Keratinocyte (primary cell): ENCODE results near the gene E4F1. TPM values are rescaled to one million over a fixed set of nuclear protein-coding genes. Genes with fewer than 3 reads are reported as not detected.
A peak's percentile ranks its signal among the peaks of the same experiment; 100 is the strongest.

ENCODE experiments used
- DNase-seq: peaks from one replicate; pipeline ENCODE4 v3.0.0-alpha.2; 2011; ENCODE audit warnings: low read depth, missing footprints, low spot score
- FAIRE-seq: peaks from 2 replicates; lab custom pipeline; 2011; peaks lifted over from hg19 to GRCh38; lab: Jason Lieb, UNC
- H2AFZ ChIP-seq: 2 replicates; pipeline ENCODE4 v1.6.0; 2012; ENCODE audit warnings: low read length, control low read depth, inconsistent platforms; ENCODE audit not compliant: control insufficient read depth
- H3K27ac ChIP-seq: 2 replicates; pipeline ENCODE4 v1.5.1; 2011; ENCODE audit warnings: low read length; ENCODE audit not compliant: control insufficient read depth, insufficient read depth
- H3K27me3 ChIP-seq: 3 replicates; pipeline ENCODE4 v1.6.0; 2011; ENCODE audit warnings: low read length; ENCODE audit not compliant: control insufficient read depth, insufficient read depth; ENCODE audit errors: extremely low read depth
- H3K36me3 ChIP-seq, 2 experiments: 2 replicates in 1 of 2; 3 replicates in 1 of 2; pipeline ENCODE4 v1.5.1; 2011; ENCODE audit warnings: low read length in 2 of 2, mild to moderate bottlenecking in 1 of 2; ENCODE audit not compliant: control insufficient read depth in 2 of 2, insufficient read depth in 2 of 2; ENCODE audit errors: extremely low read depth in 1 of 2
- H3K4me1 ChIP-seq: 3 replicates; pipeline ENCODE4 v1.5.1; 2011; ENCODE audit warnings: low read length; ENCODE audit not compliant: control insufficient read depth, insufficient read depth; ENCODE audit errors: extremely low read depth
- H3K4me2 ChIP-seq: 3 replicates; pipeline ENCODE4 v1.6.0; 2011; ENCODE audit warnings: low read depth, low read length; ENCODE audit not compliant: control insufficient read depth, insufficient read depth; ENCODE audit errors: extremely low read depth
- H3K4me3 ChIP-seq, 3 experiments: fragments of 200-600 bp in 1 of 3; sonication (generic) in 1 of 3; 2 replicates in 2 of 3; 3 replicates in 1 of 3; pipeline ENCODE4 v1.5.1; 2011 to 2016; ENCODE audit warnings: low read length in 3 of 3, mild to moderate bottlenecking in 3 of 3, control low read depth in 2 of 3, inconsistent platforms in 1 of 3, low read depth in 1 of 3, mixed read lengths in 1 of 3, mixed run types in 1 of 3, moderate library complexity in 1 of 3; ENCODE audit not compliant: control insufficient read depth in 2 of 3, insufficient read depth in 2 of 3; ENCODE audit errors: extremely low read depth in 1 of 3
- H3K79me2 ChIP-seq: 2 replicates; pipeline ENCODE4 v1.6.0; 2012; ENCODE audit warnings: low read length; ENCODE audit not compliant: control insufficient read depth, insufficient read depth
- H3K9ac ChIP-seq: 3 replicates; pipeline ENCODE4 v1.6.0; 2011; ENCODE audit warnings: low read length; ENCODE audit not compliant: control insufficient read depth, insufficient read depth; ENCODE audit errors: extremely low read depth
- H3K9me1 ChIP-seq: 3 replicates; pipeline ENCODE4 v1.6.0; 2011; ENCODE audit warnings: low read length; ENCODE audit not compliant: control insufficient read depth, insufficient read depth; ENCODE audit errors: extremely low read depth
- H3K9me3 ChIP-seq: 2 replicates; pipeline ENCODE4 v1.5.1; 2012; ENCODE audit warnings: low read depth, low read length; ENCODE audit not compliant: control insufficient read depth
- H4K20me1 ChIP-seq: 3 replicates; pipeline ENCODE4 v1.6.0; 2011; ENCODE audit warnings: low read length; ENCODE audit not compliant: control insufficient read depth, insufficient read depth; ENCODE audit errors: extremely low read depth
- EZH2 ChIP-seq: IDR thresholded peaks from one replicate; pipeline ENCODE4 v1.6.1; 2012; ENCODE audit warnings: inconsistent platforms, mild to moderate bottlenecking, low read length, moderate library complexity
- dilution Hi-C: fragments of 300-500 bp; cut with MboI; formaldehyde crosslinking; loops from one replicate; pipeline ENCODE4 v1.7.0; 2020; ENCODE audit warnings: low sequenced_read_pairs; ENCODE audit not compliant: extremely low pct_ligation_motif_present
- polyA plus RNA-seq, 5 experiments: library from polyadenylated mRNA; depleted of rRNA in 3 of 5; stranded (reverse) in 3 of 5; stranded (forward) in 1 of 5; unstranded in 1 of 5; fragments of >200 nt; gene quantifications; 1 replicate in 1 of 5; 2 replicates in 3 of 5; 3 replicates in 1 of 5; pipeline versions ENCODE4 v1.2.1 to v1.2.3, GENCODE V29; 2011 to 2012; ENCODE audit warnings: missing spikeins in 2 of 5, low read depth in 1 of 5, low replicate concordance in 1 of 5
- TF ChIP-seq, protein P1 (sequence below), 3 experiments: IDR thresholded peaks in 1 of 3; conservative IDR thresholded peaks in 1 of 3; optimal IDR thresholded peaks in 1 of 3; 2 replicates in 2 of 3; 3 replicates in 1 of 3; pipeline versions ENCODE3 to v1.5.1; 2011; ENCODE audit warnings: low read length in 3 of 3, mild to moderate bottlenecking in 3 of 3, moderate library complexity in 2 of 3, control low read depth in 1 of 3, inconsistent platforms in 1 of 3; ENCODE audit not compliant: insufficient read depth in 2 of 3; ENCODE audit errors: extremely low read depth in 1 of 3

E4F1 gene
- polyA plus RNA-seq, 1 donor (not counting 4 experiments of a cell fraction or from before 2014, with no cell fraction given) = 10.5 TPM

DNA sequence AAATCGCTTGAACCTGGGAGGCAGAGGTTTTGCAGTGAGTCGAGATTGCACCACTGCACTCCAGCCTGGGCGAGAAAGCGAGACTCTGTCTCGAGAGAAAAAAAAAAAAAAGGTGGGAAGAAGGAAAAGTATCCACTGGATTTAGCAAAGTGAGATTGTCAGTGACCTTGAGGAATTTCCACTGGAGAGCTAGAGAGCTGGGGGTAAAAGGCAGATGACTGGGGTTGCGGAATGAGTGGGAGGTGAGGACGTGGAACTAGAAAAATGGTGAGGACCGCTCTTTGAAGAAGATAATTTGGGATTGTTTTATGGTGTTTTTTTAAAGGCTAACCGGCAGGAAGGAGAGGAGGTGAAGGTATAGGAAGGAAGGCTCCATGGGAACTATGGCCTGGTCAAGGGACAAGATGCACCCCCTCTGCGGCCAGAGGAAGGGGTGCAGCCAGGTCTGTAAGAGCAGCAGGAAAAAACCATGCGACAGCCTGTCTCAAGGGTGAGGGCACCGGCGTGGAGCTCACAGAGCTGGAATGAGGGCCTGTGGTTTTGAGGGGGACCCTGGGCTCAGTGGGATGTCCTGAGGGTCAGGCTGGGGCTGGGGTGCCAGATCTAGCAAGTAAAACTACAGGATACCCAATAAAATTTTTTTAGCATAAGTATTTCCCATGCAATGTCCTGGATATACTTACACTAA lies 18.8 kb upstream of the E4F1 start:
- Histone ChIP-seq H2AFZ (peak overlapping the region; percentile 92), H3K27me3 (no peaks in the 10 kb centered on the region), H3K36me3 (peaks cover 12% of the 10 kb centered on the region in 2 experiments), H3K4me1 (peaks cover 9% of the 10 kb centered on the region), H4K20me1 (no peaks in the 10 kb centered on the region), H3K4me2 (peak overlapping the region; percentile 89), H3K79me2 (peaks cover 7% of the 10 kb centered on the region), H3K9me1 (no peaks in the 10 kb centered on the region), H3K9me3 (no peaks in the 10 kb centered on the region), H3K9ac (peak overlapping the region; percentile 93), H3K4me3 (peak overlapping the region; percentile 73 to 95 (median 77)), H3K27ac (peak overlapping the region; percentile 84)
- no peak for FAIRE-seq
- dilution Hi-C loops = no loop called here
- TF ChIP-seq, protein P1, sequence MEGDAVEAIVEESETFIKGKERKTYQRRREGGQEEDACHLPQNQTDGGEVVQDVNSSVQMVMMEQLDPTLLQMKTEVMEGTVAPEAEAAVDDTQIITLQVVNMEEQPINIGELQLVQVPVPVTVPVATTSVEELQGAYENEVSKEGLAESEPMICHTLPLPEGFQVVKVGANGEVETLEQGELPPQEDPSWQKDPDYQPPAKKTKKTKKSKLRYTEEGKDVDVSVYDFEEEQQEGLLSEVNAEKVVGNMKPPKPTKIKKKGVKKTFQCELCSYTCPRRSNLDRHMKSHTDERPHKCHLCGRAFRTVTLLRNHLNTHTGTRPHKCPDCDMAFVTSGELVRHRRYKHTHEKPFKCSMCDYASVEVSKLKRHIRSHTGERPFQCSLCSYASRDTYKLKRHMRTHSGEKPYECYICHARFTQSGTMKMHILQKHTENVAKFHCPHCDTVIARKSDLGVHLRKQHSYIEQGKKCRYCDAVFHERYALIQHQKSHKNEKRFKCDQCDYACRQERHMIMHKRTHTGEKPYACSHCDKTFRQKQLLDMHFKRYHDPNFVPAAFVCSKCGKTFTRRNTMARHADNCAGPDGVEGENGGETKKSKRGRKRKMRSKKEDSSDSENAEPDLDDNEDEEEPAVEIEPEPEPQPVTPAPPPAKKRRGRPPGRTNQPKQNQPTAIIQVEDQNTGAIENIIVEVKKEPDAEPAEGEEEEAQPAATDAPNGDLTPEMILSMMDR (optimal IDR thresholded peaks at IDR 0.05 in 1 of 3, IDR thresholded peaks at IDR 0.05 in 1 of 3, conservative IDR thresholded peaks at IDR 0.05 in 1 of 3; ENCODE audit: extremely low read depth in 1 of 3, insufficient read depth in 2 of 3, low read length in 3 of 3) = no peak
- TF ChIP-seq EZH2 = no peak
- no peak for DNase-seq

DNA sequence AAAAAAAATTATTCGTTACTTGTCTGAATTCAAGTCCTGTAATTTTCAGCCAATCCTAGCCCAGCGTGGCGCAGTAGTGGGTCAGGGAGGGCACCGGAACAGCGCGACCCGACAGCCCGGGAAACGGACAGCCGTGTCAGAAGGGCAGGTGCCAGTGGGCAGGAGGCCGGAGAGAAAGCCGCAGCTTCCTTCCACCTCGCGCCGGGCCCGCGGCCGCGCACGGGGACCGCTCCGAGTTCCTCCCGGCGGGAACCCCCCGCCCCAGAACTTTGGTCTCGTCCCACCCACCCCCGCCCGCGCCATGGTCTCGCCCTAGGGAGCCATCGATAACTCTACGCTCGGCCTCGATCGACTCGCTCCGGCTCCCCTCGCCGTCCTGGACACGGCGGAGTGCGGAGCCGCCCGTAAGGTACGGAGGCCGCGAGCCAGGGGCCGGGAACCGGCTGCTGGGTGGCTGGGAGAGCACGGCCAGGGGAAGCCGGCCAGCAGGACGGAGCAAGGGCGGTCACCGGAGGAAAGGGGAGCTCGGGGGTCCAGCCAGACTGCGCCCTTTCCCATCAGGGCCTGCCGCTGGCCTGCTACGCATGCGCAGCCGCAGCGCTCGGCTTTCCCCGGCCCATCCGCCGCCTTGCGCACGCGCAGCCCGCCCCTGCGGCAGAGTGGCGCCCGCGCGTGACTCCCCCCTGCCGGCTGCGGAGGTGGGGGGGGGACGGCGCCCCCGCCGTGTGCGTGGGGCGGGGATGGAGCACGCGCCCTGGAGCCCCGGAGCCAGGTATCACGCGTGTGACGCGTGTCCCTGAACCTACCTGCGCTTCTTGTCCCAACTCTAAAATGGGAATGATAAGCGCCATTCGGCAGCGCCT lies 18.1 kb upstream of the E4F1 start, which contains the start of gene MLST8:
MLST8 (plus strand) TSS at position 351 of the 863 bp plus-strand sequence. CDS start 632 bp downstream, outside the sequence.
- dilution Hi-C loops = no loop called here
- Histone ChIP-seq H3K4me3 (peak within 1 kb of the TSS; percentile 73 to 95 (median 77)), H4K20me1 (no peaks in the 10 kb centered on the region), H2AFZ (peak within 1 kb of the TSS; percentile 97), H3K9me1 (no peaks in the 10 kb centered on the region), H3K9me3 (no peaks in the 10 kb centered on the region), H3K27me3 (no peaks in the 10 kb centered on the region), H3K4me1 (peaks cover 9% of the 10 kb centered on the region), H3K27ac (peak within 1 kb of the TSS; percentile 84), H3K9ac (peak within 1 kb of the TSS; percentile 93), H3K36me3 (peaks cover 12% of the 10 kb centered on the region in 2 experiments), H3K79me2 (peaks cover 7% of the 10 kb centered on the region), H3K4me2 (peak within 1 kb of the TSS; percentile 89)
- TF ChIP-seq EZH2 = no peak
- TF ChIP-seq, protein P1 (optimal IDR thresholded peaks at IDR 0.05 in 1 of 3, IDR thresholded peaks at IDR 0.05 in 1 of 3, conservative IDR thresholded peaks at IDR 0.05 in 1 of 3; ENCODE audit: extremely low read depth in 1 of 3, insufficient read depth in 2 of 3, low read length in 3 of 3) = peak in 2 of 3 experiments; percentile 4 to 32
- FAIRE-seq (no peak), DNase-seq (no peak)
